Measurements from ENCODE around the gene DCLK1.

DNA sequence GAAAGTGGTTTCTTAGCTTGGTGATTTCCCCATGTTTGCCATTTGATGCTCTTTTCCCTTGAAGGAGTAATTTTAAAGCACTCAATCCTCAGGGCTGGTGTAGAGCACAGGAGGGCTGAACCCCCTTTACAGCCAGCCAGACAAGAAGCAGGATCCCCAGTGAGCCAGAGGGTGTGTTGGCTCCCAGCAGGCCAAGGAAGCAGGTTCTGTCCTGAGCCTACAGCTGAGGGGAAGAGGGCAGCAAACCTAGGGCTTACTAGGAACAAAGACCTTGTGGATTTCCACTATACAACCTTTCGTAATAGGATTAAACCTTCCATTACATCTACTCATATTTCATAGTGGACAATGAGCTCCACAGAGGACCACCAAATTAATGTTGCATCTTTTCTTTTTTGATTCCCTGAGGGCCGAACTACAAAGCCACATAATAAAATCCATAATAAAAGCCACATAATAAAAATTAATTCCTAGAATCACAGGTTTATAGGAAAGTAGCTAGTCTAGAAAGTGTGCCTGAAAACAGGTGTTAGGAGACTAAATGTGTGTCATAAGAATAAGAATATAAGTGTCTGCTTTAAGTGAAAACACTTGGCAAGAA lies 300.2 kb downstream of the DCLK1 start:
- no peak for TF ChIP-seq HDAC2 (IDR thresholded peaks at IDR 0.05)
- no peak for TF ChIP-seq POLR2A (IDR thresholded peaks at IDR 0.05; ENCODE audit: low read depth, low read length)
- TF ChIP-seq KDM1A (IDR thresholded peaks at IDR 0.05; ENCODE audit: borderline replicate concordance), result no peak
- TF ChIP-seq FOXM1 (IDR thresholded peaks at IDR 0.05; ENCODE audit: low read depth, low read length), result no peak
